Naive thymus-derived CD8-positive, alpha-beta T cell (primary cell): ENCODE data around the gene WLS. TPM values are rescaled to one million over a fixed set of nuclear protein-coding genes. Genes with fewer than 3 reads are reported as not detected.

Source experiments
- ATAC-seq, 2 donors: fragments of 150-1000 bp; cut with Tn5 transposase in 1 of 2; sonication (Bioruptor Pico), chemical (Tn5 transposase) in 1 of 2; 1 replicate in 1 of 2; 2 replicates in 1 of 2; pipeline ENCODE4 v1.10.0; 2021; ENCODE audit warnings: mild to moderate bottlenecking in 2 of 2, moderate library complexity in 2 of 2
- POLR2A ChIA-PET: fragments of 350-600 bp; sonication (Branson Sonifier 250); formaldehyde crosslinking; loops from one replicate; lab custom pipeline; 2021; ENCODE audit warnings: antibody characterized with exemption; lab: Charles Lee
- DNase-seq, 10 donors: peaks; one replicate each; pipeline versions ENCODE4 v3.0.0 to v3.0.0-alpha.2; 2020 to 2022
- H3K27ac Mint-ChIP-seq, 10 donors: one replicate each; pipeline ENCODE4 v1.8.0; 2020 to 2022; ENCODE audit warnings: mild to moderate bottlenecking in 10 of 10, mixed read lengths in 10 of 10, moderate library complexity in 4 of 10, inconsistent platforms in 1 of 10
- H3K27me3 Mint-ChIP-seq, 5 donors: one replicate each; pipeline ENCODE4 v1.8.0; 2021 to 2022; ENCODE audit warnings: mixed read lengths in 5 of 5
- H3K36me3 Mint-ChIP-seq, 3 donors: one replicate each; pipeline ENCODE4 v1.8.0; 2020 to 2022; ENCODE audit warnings: mixed read lengths in 3 of 3, mild to moderate bottlenecking in 2 of 3, inconsistent platforms in 1 of 3
- H3K4me1 Mint-ChIP-seq, 4 donors: one replicate each; pipeline ENCODE4 v1.8.0; 2021 to 2022; ENCODE audit warnings: mixed read lengths in 4 of 4
- H3K4me3 Mint-ChIP-seq, 10 donors: one replicate each; pipeline ENCODE4 v1.8.0; 2020 to 2022; ENCODE audit warnings: mild to moderate bottlenecking in 10 of 10, mixed read lengths in 10 of 10, moderate library complexity in 6 of 10, inconsistent platforms in 1 of 10
- H3K9me3 Mint-ChIP-seq, 9 donors: one replicate each; pipeline ENCODE4 v1.8.0; 2020 to 2022; ENCODE audit warnings: mixed read lengths in 9 of 9, mild to moderate bottlenecking in 3 of 9, inconsistent platforms in 1 of 9, moderate library complexity in 1 of 9
- polyA plus RNA-seq, 3 donors: library from polyadenylated mRNA; unstranded; fragments of 300-500 nt; fragmentation: Illumina TruSeq; gene quantifications; one replicate each; pipeline ENCODE4 v1.2.3, GENCODE V29; 2021
- total RNA-seq, 8 experiments: library from RNA in 2 of 8; stranded (reverse) in 2 of 8; gene quantifications; one replicate each; pipeline ENCODE4 v1.2.3 and lab custom pipeline; 2021 to 2026

Gene WLS
- total and polyA plus RNA-seq, 5 experiments from 2014 or later: not detected

- ATAC-seq: no peak
- Mint-ChIP-seq H3K4me1 (no peaks in the 10 kb centered on the region), H3K4me3 (no peak overlapping the region), H3K9me3 (peaks cover 0 to 4% (median 0%) of the 10 kb centered on the region in 9 donors), H3K27me3 (peaks cover 0 to 8% (median 4%) of the 10 kb centered on the region in 5 donors), H3K27ac (no peak overlapping the region), H3K36me3 (no peaks in the 10 kb centered on the region)
- DNase-seq: no peak
- POLR2A ChIA-PET: no interaction called here
Measured at GRCh38 chr1:68206848-68207689, 25.3 kb downstream of the WLS start.

DNA sequence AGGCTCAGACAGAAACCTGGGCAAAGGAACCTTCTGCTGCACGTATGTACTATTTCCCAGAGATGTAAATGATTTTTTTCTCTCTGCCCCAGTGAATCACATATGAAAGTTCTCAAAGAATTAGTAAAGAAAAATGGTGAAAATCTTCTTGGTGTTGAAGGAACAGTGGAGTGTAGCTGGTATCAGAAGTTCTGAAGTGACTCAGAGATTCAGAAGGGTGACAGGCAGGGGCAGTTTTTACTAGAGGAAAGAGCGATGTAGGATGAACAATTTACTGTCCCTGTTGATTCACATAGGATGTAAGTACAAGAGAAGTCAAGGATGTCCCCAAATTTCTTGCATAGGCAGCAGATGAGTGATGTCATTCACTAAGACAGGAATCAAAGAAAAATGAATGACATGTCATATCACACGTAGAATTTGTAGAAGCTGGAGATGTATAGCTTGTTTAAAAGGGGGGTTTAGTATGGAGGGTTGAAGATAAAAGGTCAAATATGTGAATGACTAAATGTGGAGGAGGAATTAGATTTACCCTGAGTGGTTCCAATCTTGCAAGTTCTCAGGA is 26.4 kb downstream of the WLS start:
- no peak overlapping the region for H3K4me3 Mint-ChIP-seq
- no peaks in the 10 kb centered on the region for H3K4me1 Mint-ChIP-seq
- H3K36me3 Mint-ChIP-seq: no peaks in the 10 kb centered on the region
- peaks cover 0 to 4% (median 0%) of the 10 kb centered on the region in 9 donors for H3K9me3 Mint-ChIP-seq
- DNase-seq: no peak
- ATAC-seq: no peak
- H3K27me3 Mint-ChIP-seq: peaks cover 0 to 7% (median 1%) of the 10 kb centered on the region in 5 donors
- POLR2A ChIA-PET: no interaction called here
- H3K27ac Mint-ChIP-seq: no peak overlapping the region

GRCh38 chr1:68204977-68205630 is 27.2 kb downstream of the WLS start:
- Mint-ChIP-seq H3K4me3 (no peak overlapping the region), H3K27me3 (peaks cover 0 to 7% (median 1%) of the 10 kb centered on the region in 5 donors), H3K4me1 (no peaks in the 10 kb centered on the region), H3K27ac (no peak overlapping the region), H3K36me3 (no peaks in the 10 kb centered on the region), H3K9me3 (peaks cover 0 to 4% (median 0%) of the 10 kb centered on the region in 9 donors)
- no peak for ATAC-seq
- DNase-seq: no peak
- POLR2A ChIA-PET: no interaction called here

DNA sequence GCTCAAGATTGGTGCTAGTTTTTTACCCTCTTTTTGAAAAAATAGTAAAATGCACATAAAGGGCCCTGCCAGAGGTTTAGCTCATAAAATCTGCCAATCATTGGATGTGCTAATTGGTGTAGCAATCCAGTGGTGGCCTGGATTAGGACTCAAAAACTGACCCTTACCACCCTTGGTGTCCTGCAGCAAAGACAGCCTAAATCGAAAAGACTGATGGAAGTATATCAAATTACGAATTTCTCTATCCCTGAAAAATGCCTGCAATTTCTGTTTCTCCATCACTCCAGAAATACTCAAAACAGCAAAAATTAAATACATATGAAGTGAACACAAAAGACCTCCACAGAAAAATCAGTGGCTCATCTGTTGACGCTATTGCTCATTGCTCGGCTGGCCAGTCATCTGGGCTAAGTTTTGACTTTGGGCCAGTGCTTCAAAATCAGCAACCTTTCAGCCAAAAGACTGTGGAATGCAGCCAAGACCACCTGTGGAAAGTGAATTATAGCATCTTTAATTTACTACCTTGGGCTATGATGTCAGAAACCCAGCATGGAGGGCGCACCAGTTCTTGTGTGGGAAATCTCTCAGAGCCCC is 30.0 kb downstream of the WLS start:
- no peak overlapping the region for H3K27ac Mint-ChIP-seq
- no peak overlapping the region for H3K4me3 Mint-ChIP-seq
- no peak for ATAC-seq
- POLR2A ChIA-PET: no interaction called here
- H3K36me3 Mint-ChIP-seq: no peaks in the 10 kb centered on the region
- no peak for DNase-seq
- peaks cover 0 to 2% (median 0%) of the 10 kb centered on the region in 9 donors for H3K9me3 Mint-ChIP-seq
- peaks cover 0 to 4% (median 0%) of the 10 kb centered on the region in 5 donors for H3K27me3 Mint-ChIP-seq
- H3K4me1 Mint-ChIP-seq: no peaks in the 10 kb centered on the region

- POLR2A ChIA-PET: no interaction called here
- Mint-ChIP-seq H3K9me3 (peaks cover 0 to 2% (median 0%) of the 10 kb centered on the region in 9 donors), H3K27ac (no peak overlapping the region), H3K4me3 (no peak overlapping the region), H3K27me3 (peaks cover 0 to 4% (median 0%) of the 10 kb centered on the region in 5 donors), H3K36me3 (no peaks in the 10 kb centered on the region), H3K4me1 (no peaks in the 10 kb centered on the region)
- DNase-seq: no peak
- no peak for ATAC-seq
Measured at GRCh38 chr1:68201546-68202238, 30.6 kb downstream of the WLS start.

GRCh38 chr1:68199603-68200002 is 32.7 kb downstream of the WLS start:
- Mint-ChIP-seq H3K27me3 (peaks cover 0 to 4% (median 0%) of the 10 kb centered on the region in 5 donors), H3K4me1 (no peaks in the 10 kb centered on the region), H3K9me3 (peaks cover 0 to 2% (median 0%) of the 10 kb centered on the region in 9 donors), H3K4me3 (no peak overlapping the region), H3K36me3 (no peaks in the 10 kb centered on the region), H3K27ac (no peak overlapping the region)
- POLR2A ChIA-PET: no interaction called here
- DNase-seq: no peak
- ATAC-seq: no peak

DNA sequence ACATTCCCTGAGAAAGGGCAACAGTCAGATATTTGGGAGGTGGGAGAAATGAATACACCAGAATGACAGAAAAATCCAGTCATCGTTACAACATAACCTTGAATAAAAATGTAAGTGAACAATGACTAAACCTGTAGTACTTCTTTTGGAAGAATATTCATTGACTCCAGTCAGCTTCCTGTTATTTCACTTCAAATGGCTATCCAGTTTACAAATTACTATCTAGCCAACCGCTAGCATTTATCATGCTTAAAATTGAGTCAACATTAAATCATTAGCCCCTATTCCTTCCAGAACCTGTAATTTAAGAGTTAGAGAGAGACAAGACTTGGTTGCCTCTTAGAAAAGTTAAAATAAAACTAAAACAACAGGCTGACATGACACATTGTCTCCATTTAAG is 33.6 kb downstream of the WLS start:
- POLR2A ChIA-PET: no interaction called here
- no peak overlapping the region for H3K27ac Mint-ChIP-seq
- peaks cover 0 to 4% (median 0%) of the 10 kb centered on the region in 5 donors for H3K27me3 Mint-ChIP-seq
- no peak for ATAC-seq
- no peak overlapping the region for H3K4me3 Mint-ChIP-seq
- no peaks in the 10 kb centered on the region for H3K4me1 Mint-ChIP-seq
- DNase-seq: no peak
- no peaks in the 10 kb centered on the region for H3K36me3 Mint-ChIP-seq
- H3K9me3 Mint-ChIP-seq: peaks cover 0 to 2% (median 0%) of the 10 kb centered on the region in 9 donors

GRCh38 chr1:68197891-68198290 is 34.4 kb downstream of the WLS start:
- H3K4me1 Mint-ChIP-seq: no peaks in the 10 kb centered on the region
- H3K27ac Mint-ChIP-seq: no peak overlapping the region
- DNase-seq (no peak), ATAC-seq (no peak)
- POLR2A ChIA-PET: no interaction called here
- no peaks in the 10 kb centered on the region for H3K36me3 Mint-ChIP-seq
- peaks cover 0 to 4% (median 0%) of the 10 kb centered on the region in 5 donors for H3K27me3 Mint-ChIP-seq
- H3K4me3 Mint-ChIP-seq: no peak overlapping the region
- peaks cover 0 to 2% (median 0%) of the 10 kb centered on the region in 9 donors for H3K9me3 Mint-ChIP-seq

GRCh38 chr1:68197461-68197860 is 34.9 kb downstream of the WLS start:
- H3K27ac Mint-ChIP-seq: no peak overlapping the region
- H3K9me3 Mint-ChIP-seq: peaks cover 0 to 2% (median 0%) of the 10 kb centered on the region in 9 donors
- no peaks in the 10 kb centered on the region for H3K36me3 Mint-ChIP-seq
- ATAC-seq (no peak), DNase-seq (no peak)
- POLR2A ChIA-PET: no interaction called here
- H3K27me3 Mint-ChIP-seq: peaks cover 0 to 4% (median 0%) of the 10 kb centered on the region in 5 donors
- no peaks in the 10 kb centered on the region for H3K4me1 Mint-ChIP-seq
- no peak overlapping the region for H3K4me3 Mint-ChIP-seq

GRCh38 chr1:68196676-68197075 is 35.6 kb downstream of the WLS start:
- ATAC-seq: no peak
- POLR2A ChIA-PET: no interaction called here
- Mint-ChIP-seq H3K4me1 (no peaks in the 10 kb centered on the region), H3K27me3 (peaks cover 0 to 6% (median 0%) of the 10 kb centered on the region in 5 donors), H3K36me3 (no peaks in the 10 kb centered on the region), H3K9me3 (peaks cover 0 to 2% (median 0%) of the 10 kb centered on the region in 9 donors), H3K27ac (no peak overlapping the region), H3K4me3 (no peak overlapping the region)
- no peak for DNase-seq

DNA sequence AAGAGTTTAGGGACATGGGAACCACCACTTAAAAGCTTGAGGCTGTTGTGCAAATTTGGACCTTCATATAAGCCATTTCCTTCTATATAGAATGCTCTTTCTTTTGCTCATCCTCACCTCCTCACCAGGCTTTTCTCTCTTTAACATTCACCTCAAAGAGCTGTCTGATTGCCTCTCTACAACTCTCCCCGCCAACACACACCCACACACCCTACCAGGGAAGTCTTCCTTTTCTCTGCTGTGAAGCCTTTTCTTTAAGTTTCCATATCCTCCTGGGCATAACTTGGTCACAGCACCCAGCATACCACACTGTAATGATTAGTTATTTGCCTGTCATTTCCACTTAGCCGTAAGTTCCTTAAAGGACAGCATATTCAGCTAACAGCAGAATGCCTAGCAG is 40.6 kb downstream of the WLS start:
- H3K27me3 Mint-ChIP-seq: peaks cover 0 to 9% (median 5%) of the 10 kb centered on the region in 5 donors
- no peak overlapping the region for H3K4me3 Mint-ChIP-seq
- no peaks in the 10 kb centered on the region for H3K4me1 Mint-ChIP-seq
- H3K27ac Mint-ChIP-seq: no peak overlapping the region
- POLR2A ChIA-PET: no interaction called here
- ATAC-seq (no peak), DNase-seq (no peak)
- H3K36me3 Mint-ChIP-seq: no peaks in the 10 kb centered on the region
- H3K9me3 Mint-ChIP-seq: peaks cover 0 to 4% (median 0%) of the 10 kb centered on the region in 9 donors

- Mint-ChIP-seq H3K36me3 (no peaks in the 10 kb centered on the region), H3K4me3 (no peak overlapping the region), H3K27ac (no peak overlapping the region), H3K9me3 (peaks cover 0 to 4% (median 0%) of the 10 kb centered on the region in 9 donors), H3K4me1 (no peaks in the 10 kb centered on the region), H3K27me3 (peaks cover 3 to 20% (median 9%) of the 10 kb centered on the region in 5 donors)
- DNase-seq (no peak), ATAC-seq (no peak)
- POLR2A ChIA-PET: no interaction called here
Measured at GRCh38 chr1:68188644-68189340, 43.5 kb downstream of the WLS start.
